GM12878 (cell line): Measurements from ENCODE around the gene PRKCE. TPM values are rescaled to one million over a fixed set of nuclear protein-coding genes. Genes with fewer than 3 reads are reported as not detected.

Experiments
- ATAC-seq: fragments of 200-7000 bp; cut with Tn5 transposase; 3 replicates; pipeline ENCODE4 v1.9.1; 2020; ENCODE audit warnings: mild to moderate bottlenecking, moderate library complexity
- BruUV-seq: library from RNA; stranded (reverse); fragments of 400-500 nt; replicated peaks from 2 replicates; lab custom pipeline; 2021; lab: Mats Ljungman, UMichigan
- CTCF ChIA-PET: fragments of 300-600 bp; sonication (Branson Sonifier 250); formaldehyde crosslinking; extraction: SDS; loops from one replicate; lab custom pipeline; 2021; ENCODE audit warnings: inconsistent platforms; lab: Yijun Ruan, JAX
- POLR2A ChIA-PET: fragments of 350-600 bp; formaldehyde crosslinking; extraction: SDS; loops from one replicate; lab custom pipeline; 2021; ENCODE audit warnings: inconsistent platforms; lab: Charles Lee
- RAD21 ChIA-PET: fragments of 300-600 bp; sonication (Branson Sonifier 250); formaldehyde crosslinking; loops from one replicate; lab custom pipeline; 2023; ENCODE audit warnings: antibody characterized with exemption; ENCODE audit not compliant: unreplicated experiment; lab: Charles Lee
- SMC1A ChIA-PET: fragments of 300-600 bp; sonication (Branson Sonifier 250); formaldehyde crosslinking; loops from one replicate; lab custom pipeline; 2023; ENCODE audit not compliant: unreplicated experiment, uncharacterized antibody; lab: Charles Lee
- DNase-seq: peaks from one replicate; pipeline ENCODE4 v3.0.0-alpha.2; 2011; ENCODE audit warnings: low read depth, low spot score
- FAIRE-seq: peaks from 3 replicates; lab custom pipeline; 2011; peaks lifted over from hg19 to GRCh38; lab: Jason Lieb, UNC
- H2AFZ ChIP-seq: 2 replicates; pipeline ENCODE4 v1.6.0; 2011; ENCODE audit warnings: low read depth, low read length, control low read depth; ENCODE audit not compliant: control insufficient read depth
- H3K27ac ChIP-seq: 2 replicates; pipeline ENCODE4 v1.5.1; 2011; ENCODE audit warnings: control low read depth; ENCODE audit not compliant: control insufficient read depth, insufficient read depth
- H3K27me3 ChIP-seq, 2 experiments: replicated peaks in 1 of 2; 2 replicates each; pipeline versions ENCODE4 v1.6.0 to v1.6.1; 2011; ENCODE audit warnings: low read length in 1 of 2; ENCODE audit not compliant: control insufficient read depth in 2 of 2, insufficient read depth in 2 of 2
- H3K36me3 ChIP-seq, 2 experiments: 2 replicates each; pipeline ENCODE4 v1.5.1; 2011; ENCODE audit warnings: low read length in 1 of 2; ENCODE audit not compliant: control insufficient read depth in 2 of 2, insufficient read depth in 2 of 2
- H3K4me1 ChIP-seq: 2 replicates; pipeline ENCODE4 v1.6.1; 2011; ENCODE audit warnings: mild to moderate bottlenecking, low read length, moderate library complexity, mixed read lengths; ENCODE audit not compliant: control insufficient read depth, insufficient read depth
- H3K4me2 ChIP-seq: 2 replicates; pipeline ENCODE4 v1.6.0; 2011; ENCODE audit warnings: control low read depth; ENCODE audit not compliant: control insufficient read depth, insufficient read depth
- H3K4me3 ChIP-seq: fragments of 200-600 bp; sonication (generic); 2 replicates; pipeline ENCODE4 v1.5.1; 2016
- H3K79me2 ChIP-seq: 2 replicates; pipeline ENCODE4 v1.6.0; 2011; ENCODE audit warnings: low read length; ENCODE audit not compliant: control insufficient read depth, insufficient read depth
- H3K9ac ChIP-seq: 2 replicates; pipeline ENCODE4 v1.8.0; 2011; ENCODE audit warnings: low read length, control low read depth, mixed read lengths; ENCODE audit not compliant: control insufficient read depth, insufficient read depth
- H3K9me3 ChIP-seq: replicated peaks from 3 replicates; pipeline ENCODE4 v1.5.1; 2011; ENCODE audit warnings: mild to moderate bottlenecking, low read length; ENCODE audit not compliant: control insufficient read depth, insufficient read depth
- H4K20me1 ChIP-seq: 2 replicates; pipeline ENCODE4 v1.6.0; 2011; ENCODE audit not compliant: control insufficient read depth, insufficient read depth
- BCLAF1 ChIP-seq: fragments of 450-650 bp; IDR thresholded peaks from 2 replicates; pipeline ENCODE4 v1.6.1; 2017; ENCODE audit warnings: antibody characterized with exemption, mild to moderate bottlenecking, moderate library complexity
- DPF2 ChIP-seq: fragments of 450-650 bp; IDR thresholded peaks from 2 replicates; pipeline ENCODE4 v1.6.1; 2017; ENCODE audit warnings: mild to moderate bottlenecking
- HCFC1 ChIP-seq: fragments of 150-350 bp; IDR thresholded peaks from 2 replicates; pipeline ENCODE4 v1.6.1; 2014; ENCODE audit warnings: low read length
- IKZF1 ChIP-seq: fragments of 450-650 bp; conservative IDR thresholded peaks from 2 replicates; pipeline ENCODE4 v1.6.1; 2017; ENCODE audit warnings: antibody characterized with exemption, mild to moderate bottlenecking
- NFXL1 ChIP-seq: fragments of 450-650 bp; IDR thresholded peaks from 2 replicates; pipeline ENCODE4 v1.6.1; 2017; ENCODE audit warnings: antibody characterized with exemption, mild to moderate bottlenecking, borderline replicate concordance
- NR2F1 ChIP-seq: fragments of 450-650 bp; conservative IDR thresholded peaks from 2 replicates; pipeline ENCODE4 v1.6.1; 2017; ENCODE audit warnings: mild to moderate bottlenecking
- RB1 ChIP-seq: fragments of 450-650 bp; formaldehyde crosslinking; IDR thresholded peaks from 2 replicates; pipeline ENCODE4 v1.6.1; 2017; ENCODE audit warnings: mild to moderate bottlenecking, borderline replicate concordance
- RELB ChIP-seq: fragments of 450-650 bp; IDR thresholded peaks from 2 replicates; pipeline ENCODE4 v1.6.1; 2017; ENCODE audit warnings: low read depth, mild to moderate bottlenecking, moderate library complexity
- REST ChIP-seq: IDR thresholded peaks from 2 replicates; pipeline ENCODE4 v1.6.1; 2012; ENCODE audit warnings: mild to moderate bottlenecking, low read depth, low read length
- WGBS: methylation state at CpG from one replicate; pipeline ENCODE4 v1.1.6; 2016; ENCODE audit warnings: low lambda C conversion rate; ENCODE audit not compliant: insufficient replicate concordance, insufficient coverage; ENCODE audit errors: missing lambda C conversion rate; 5-methylcytosine and 5-hydroxymethylcytosine counted together
- in situ Hi-C: fragments of 300-500 bp; cut with MboI; formaldehyde crosslinking; loops from 9 replicates; pipeline ENCODE4 v1.14.3; 2018; ENCODE audit warnings: mixed read lengths
- intact Hi-C: fragments of 100-400 bp; cut with micrococcal nuclease; formaldehyde crosslinking; loops from one replicate; pipeline ENCODE4 v1.14.2; 2022; ENCODE audit not compliant: unreplicated experiment
- polyA plus RNA-seq, 11 experiments: library from polyadenylated mRNA; depleted of rRNA in 4 of 11; unstranded in 6 of 11; stranded (reverse) in 5 of 11; fragments of >200 nt; fragmentation: Nextera tagmentation in 4 of 11; fragmentation: Illumina TruSeq in 1 of 11; extraction: Ambion mirVana in 4 of 11; extraction: Trizol in 1 of 11; gene quantifications; 1 replicate in 1 of 11; 2 replicates in 10 of 11; pipeline versions ENCODE4 v1.2.1 to v1.2.3, GENCODE V29; 2011 to 2016; ENCODE audit warnings: inconsistent platforms in 2 of 11, missing spikeins in 2 of 11, low read depth in 1 of 11
- total RNA-seq, 4 experiments: library from RNA; depleted of rRNA in 3 of 4; stranded (reverse); fragments of >200 nt in 3 of 4; fragmentation: Illumina TruSeq in 1 of 4; extraction: Trizol in 1 of 4; gene quantifications; 2 replicates each; pipeline versions ENCODE4 v1.2.1 to v1.2.3, GENCODE V29; 2013 to 2021

Gene PRKCE
- total and polyA plus RNA-seq, 10 of the 15 experiments (the other 5 are each of a cell fraction or from before 2014, with no cell fraction given): 2.6 to 28.2 (median 11.3) TPM

GRCh38 chr2:46024146-46024779 lies 372.8 kb downstream of the PRKCE start (continued):
- TF ChIP-seq BCLAF1: no peak
- no peak for TF ChIP-seq RB1

- 57% methylated on average over 6 of the region's 6 CpGs for WGBS
- in situ Hi-C loops: no loop called here
- ChIA-PET POLR2A (interaction anchor here (0.6 kb wide), 1 partner anchor 1367 kb away, joined by 3 read pairs; no protein-coding TSS in a partner anchor), SMC1A (interaction anchor here (0.9 to 1.2 kb wide), 2 partner anchors 348 to 436 kb away, joined by 3 to 4 read pairs; no protein-coding TSS in a partner anchor), CTCF (interaction anchor here (0.6 to 3.0 kb wide), 2 partner anchors 14 to 1913 kb away, joined by 3 to 8 read pairs; no protein-coding TSS in a partner anchor)
- intact Hi-C loops: no loop called here
- H3K4me1 ChIP-seq: no peaks in the 10 kb centered on the region
- H4K20me1 ChIP-seq: no peaks in the 10 kb centered on the region
- H2AFZ ChIP-seq: no peak overlapping the region
- DNase-seq: no peak
- no peak overlapping the region for H3K4me3 ChIP-seq
- no peaks in the 10 kb centered on the region for H3K9me3 ChIP-seq
- H3K27ac ChIP-seq: no peak overlapping the region
- no peaks in the 10 kb centered on the region; a peak in 1 of 4 replicates for H3K36me3 ChIP-seq
- no peak for ATAC-seq
- H3K27me3 ChIP-seq: no peaks in the 10 kb centered on the region
- no peak for TF ChIP-seq HCFC1
- TF ChIP-seq NFXL1: no peak
- TF ChIP-seq NR2F1: no peak
- no peak for TF ChIP-seq REST
- TF ChIP-seq DPF2: no peak
- TF ChIP-seq RELB: no peak
- TF ChIP-seq IKZF1: no peak
- TF ChIP-seq, all 136 proteins: peak for 0
- Histone ChIP-seq H3K9ac (no peak overlapping the region), H3K4me2 (no peak overlapping the region), H3K79me2 (no peaks in the 10 kb centered on the region)
- RAD21 ChIA-PET: interaction anchor here (0.8 kb wide), 1 partner anchor 38 kb away, joined by 3 read pairs; no protein-coding TSS in a partner anchor
- no peak for FAIRE-seq
- no TSS peak for BruUV-seq
Observed at GRCh38 chr2:46025081-46025480, 373.6 kb downstream of the PRKCE start.
